WTC11 (cell line): ENCODE measurements around the gene RBM47. TPM values are rescaled to one million over a fixed set of nuclear protein-coding genes. Genes with fewer than 3 reads are reported as not detected.

Experiments used
- ATAC-seq: fragments of 200-7000 bp; cut with Tn5 transposase; 2 replicates; pipeline ENCODE4 v1.10.0; 2021; ENCODE audit warnings: mild to moderate bottlenecking, moderate library complexity
- CTCF ChIA-PET: fragments of 300-600 bp; sonication (Branson Sonifier 250); formaldehyde crosslinking; loops from one replicate; lab custom pipeline; 2021; ENCODE audit warnings: antibody characterized with exemption; lab: Charles Lee
- POLR2A ChIA-PET: fragments of 350-600 bp; sonication (Branson Sonifier 250); formaldehyde crosslinking; loops from one replicate; lab custom pipeline; 2021; ENCODE audit warnings: antibody characterized with exemption; lab: Charles Lee
- DNase-seq: peaks from one replicate; pipeline ENCODE4 v3.0.0; 2021; ENCODE audit warnings: low spot score
- H3K27ac Mint-ChIP-seq: 2 replicates; pipeline ENCODE4 v1.8.0; 2021; ENCODE audit warnings: mixed read lengths
- H3K27me3 Mint-ChIP-seq: 2 replicates; pipeline ENCODE4 v1.8.0; 2021; ENCODE audit warnings: low read depth, mild to moderate bottlenecking, moderate library complexity, mixed read lengths
- H3K36me3 Mint-ChIP-seq: 2 replicates; pipeline ENCODE4 v1.8.0; 2021; ENCODE audit warnings: mixed read lengths
- H3K4me1 Mint-ChIP-seq: 2 replicates; pipeline ENCODE4 v1.8.0; 2022; ENCODE audit warnings: mixed read lengths
- H3K4me3 Mint-ChIP-seq: 2 replicates; pipeline ENCODE4 v1.8.0; 2021; ENCODE audit warnings: mild to moderate bottlenecking, moderate library complexity, mixed read lengths
- H3K9me3 Mint-ChIP-seq: 2 replicates; pipeline ENCODE4 v1.8.0; 2021; ENCODE audit warnings: mixed read lengths
- E2F1 ChIP-seq: sonication (generic); formaldehyde crosslinking; IDR thresholded peaks from 2 replicates; pipeline ENCODE4 v1.8.0; 2022; ENCODE audit warnings: mild to moderate bottlenecking, missing genetic modification reagents
- E2F5 ChIP-seq: sonication (generic); formaldehyde crosslinking; IDR thresholded peaks from 2 replicates; pipeline ENCODE4 v1.8.1; 2022; ENCODE audit warnings: mild to moderate bottlenecking, moderate library complexity, missing genetic modification reagents
- FOXP1 ChIP-seq: sonication (generic); formaldehyde crosslinking; IDR thresholded peaks from 2 replicates; pipeline ENCODE4 v1.8.0; 2022; ENCODE audit warnings: missing genetic modification reagents, mild to moderate bottlenecking, moderate library complexity, borderline replicate concordance
- GABPB1 ChIP-seq: sonication (generic); formaldehyde crosslinking; IDR thresholded peaks from 2 replicates; pipeline ENCODE4 v1.8.1; 2023; ENCODE audit warnings: mild to moderate bottlenecking, missing genetic modification reagents
- GTF2I ChIP-seq: fragments of 250-450 bp; sonication (Bioruptor Pico); conservative IDR thresholded peaks from 2 replicates; pipeline ENCODE4 v1.4.0; 2021; ENCODE audit warnings: mild to moderate bottlenecking
- JAZF1 ChIP-seq: fragments of 250-450 bp; sonication (Bioruptor Pico); IDR thresholded peaks from 2 replicates; pipeline ENCODE4 v1.9.0; 2021; ENCODE audit warnings: moderate library complexity, mild to moderate bottlenecking, inconsistent platforms
- JUN ChIP-seq: sonication (generic); formaldehyde crosslinking; IDR thresholded peaks from 2 replicates; pipeline ENCODE4 v1.8.0; 2023; ENCODE audit warnings: mild to moderate bottlenecking, missing genetic modification reagents
- NFATC4 ChIP-seq: fragments of 250-450 bp; sonication (Bioruptor Pico); IDR thresholded peaks from 2 replicates; pipeline ENCODE4 v1.9.0; 2021; ENCODE audit warnings: mild to moderate bottlenecking
- NR3C1 ChIP-seq: sonication (generic); formaldehyde crosslinking; conservative IDR thresholded peaks from 2 replicates; pipeline ENCODE4 v1.8.1; 2023; ENCODE audit warnings: low read depth, mild to moderate bottlenecking, missing genetic modification reagents
- OVOL2 ChIP-seq: fragments of 250-450 bp; sonication (Bioruptor Pico); IDR thresholded peaks from 2 replicates; pipeline ENCODE4 v1.9.0; 2021; ENCODE audit warnings: mild to moderate bottlenecking, borderline replicate concordance
- TEAD4 ChIP-seq: sonication (generic); formaldehyde crosslinking; IDR thresholded peaks from 2 replicates; pipeline ENCODE4 v1.8.0; 2022; ENCODE audit warnings: mild to moderate bottlenecking, missing genetic modification reagents
- ZNF121 ChIP-seq: sonication (generic); formaldehyde crosslinking; IDR thresholded peaks from 2 replicates; pipeline ENCODE4 v1.8.0; 2023; ENCODE audit warnings: missing genetic modification reagents
- ZNF232 ChIP-seq: sonication (generic); formaldehyde crosslinking; IDR thresholded peaks from 2 replicates; pipeline ENCODE4 v1.8.0; 2022; ENCODE audit warnings: mild to moderate bottlenecking, missing genetic modification reagents
- ZNF425 ChIP-seq: fragments of 250-450 bp; sonication (Bioruptor Pico); conservative IDR thresholded peaks from 2 replicates; pipeline ENCODE4 v1.9.0; 2021; ENCODE audit warnings: mild to moderate bottlenecking
- total RNA-seq: library from RNA; stranded (reverse); gene quantifications from 3 replicates; pipeline ENCODE4 v1.2.3, GENCODE V29; 2021
- TF ChIP-seq, protein P1 (sequence below): sonication (generic); formaldehyde crosslinking; conservative IDR thresholded peaks from 2 replicates; pipeline ENCODE4 v1.8.1; 2023; ENCODE audit warnings: mild to moderate bottlenecking, low read depth, missing genetic modification reagents, moderate library complexity
- TF ChIP-seq, protein P2 (sequence below): fragments of 250-450 bp; sonication (Bioruptor Pico); IDR thresholded peaks from 2 replicates; pipeline ENCODE4 v1.9.0; 2021; ENCODE audit warnings: moderate library complexity, mild to moderate bottlenecking, inconsistent platforms, borderline replicate concordance
- TF ChIP-seq, protein P3 (sequence below): sonication (generic); formaldehyde crosslinking; IDR thresholded peaks from 2 replicates; pipeline ENCODE4 v1.8.1; 2022; ENCODE audit warnings: mild to moderate bottlenecking, missing genetic modification reagents, moderate library complexity, borderline replicate concordance
- TF ChIP-seq, protein P4 (sequence below): sonication (generic); formaldehyde crosslinking; IDR thresholded peaks from 2 replicates; pipeline ENCODE4 v1.8.1; 2023; ENCODE audit warnings: mild to moderate bottlenecking, moderate library complexity, missing genetic modification reagents

Gene RBM47
- total RNA-seq, 1 experiment from 2014 or later = 97.9 TPM

DNA sequence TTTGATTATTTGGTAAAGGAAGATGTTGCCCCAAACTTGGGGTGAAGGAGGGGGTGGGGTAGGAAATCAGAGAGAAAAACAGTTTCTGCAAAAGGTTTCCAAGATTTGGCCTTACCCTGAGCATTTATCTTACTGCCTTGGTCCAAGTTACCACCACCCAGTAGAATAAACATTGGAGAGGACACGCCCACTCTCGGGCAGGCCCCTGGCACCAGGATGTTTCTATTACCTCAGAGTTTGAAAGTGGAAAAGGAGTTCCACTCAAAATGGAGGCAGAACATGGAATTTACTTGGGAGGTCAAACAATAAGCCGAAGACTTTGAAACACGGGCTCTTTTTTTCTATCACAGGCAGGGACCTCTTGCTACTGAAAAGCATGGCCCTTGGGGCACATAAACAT, 180.8 kb downstream of the RBM47 start:
- no peaks in the 10 kb centered on the region for H3K27me3 Mint-ChIP-seq
- peaks cover 13% of the 10 kb centered on the region for H3K36me3 Mint-ChIP-seq
- DNase-seq (no peak), ATAC-seq (no peak)
- TF ChIP-seq ZNF121 (CRISPR knock-in tag) (no peak), JAZF1 (CRISPR knock-in tag) (no peak), NR3C1 (CRISPR knock-in tag) (no peak), E2F1 (CRISPR knock-in tag) (no peak), GABPB1 (no peak), TEAD4 (CRISPR knock-in tag) (no peak), GTF2I (CRISPR knock-in tag) (no peak), FOXP1 (CRISPR knock-in tag) (no peak), E2F5 (CRISPR knock-in tag) (no peak), ZNF425 (CRISPR knock-in tag) (no peak), ZNF232 (CRISPR knock-in tag) (no peak), NFATC4 (CRISPR knock-in tag) (no peak), JUN (CRISPR knock-in tag) (no peak), OVOL2 (CRISPR knock-in tag) (no peak)
- TF ChIP-seq, protein P1, sequence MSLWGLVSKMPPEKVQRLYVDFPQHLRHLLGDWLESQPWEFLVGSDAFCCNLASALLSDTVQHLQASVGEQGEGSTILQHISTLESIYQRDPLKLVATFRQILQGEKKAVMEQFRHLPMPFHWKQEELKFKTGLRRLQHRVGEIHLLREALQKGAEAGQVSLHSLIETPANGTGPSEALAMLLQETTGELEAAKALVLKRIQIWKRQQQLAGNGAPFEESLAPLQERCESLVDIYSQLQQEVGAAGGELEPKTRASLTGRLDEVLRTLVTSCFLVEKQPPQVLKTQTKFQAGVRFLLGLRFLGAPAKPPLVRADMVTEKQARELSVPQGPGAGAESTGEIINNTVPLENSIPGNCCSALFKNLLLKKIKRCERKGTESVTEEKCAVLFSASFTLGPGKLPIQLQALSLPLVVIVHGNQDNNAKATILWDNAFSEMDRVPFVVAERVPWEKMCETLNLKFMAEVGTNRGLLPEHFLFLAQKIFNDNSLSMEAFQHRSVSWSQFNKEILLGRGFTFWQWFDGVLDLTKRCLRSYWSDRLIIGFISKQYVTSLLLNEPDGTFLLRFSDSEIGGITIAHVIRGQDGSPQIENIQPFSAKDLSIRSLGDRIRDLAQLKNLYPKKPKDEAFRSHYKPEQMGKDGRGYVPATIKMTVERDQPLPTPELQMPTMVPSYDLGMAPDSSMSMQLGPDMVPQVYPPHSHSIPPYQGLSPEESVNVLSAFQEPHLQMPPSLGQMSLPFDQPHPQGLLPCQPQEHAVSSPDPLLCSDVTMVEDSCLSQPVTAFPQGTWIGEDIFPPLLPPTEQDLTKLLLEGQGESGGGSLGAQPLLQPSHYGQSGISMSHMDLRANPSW (CRISPR knock-in tag) = no peak
- TF ChIP-seq, protein P2, sequence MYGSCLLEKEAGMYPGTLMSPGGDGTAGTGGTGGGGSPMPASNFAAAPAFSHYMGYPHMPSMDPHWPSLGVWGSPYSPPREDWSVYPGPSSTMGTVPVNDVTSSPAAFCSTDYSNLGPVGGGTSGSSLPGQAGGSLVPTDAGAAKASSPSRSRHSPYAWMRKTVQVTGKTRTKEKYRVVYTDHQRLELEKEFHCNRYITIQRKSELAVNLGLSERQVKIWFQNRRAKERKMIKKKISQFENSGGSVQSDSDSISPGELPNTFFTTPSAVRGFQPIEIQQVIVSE (CRISPR knock-in tag) = no peak
- TF ChIP-seq, protein P3, sequence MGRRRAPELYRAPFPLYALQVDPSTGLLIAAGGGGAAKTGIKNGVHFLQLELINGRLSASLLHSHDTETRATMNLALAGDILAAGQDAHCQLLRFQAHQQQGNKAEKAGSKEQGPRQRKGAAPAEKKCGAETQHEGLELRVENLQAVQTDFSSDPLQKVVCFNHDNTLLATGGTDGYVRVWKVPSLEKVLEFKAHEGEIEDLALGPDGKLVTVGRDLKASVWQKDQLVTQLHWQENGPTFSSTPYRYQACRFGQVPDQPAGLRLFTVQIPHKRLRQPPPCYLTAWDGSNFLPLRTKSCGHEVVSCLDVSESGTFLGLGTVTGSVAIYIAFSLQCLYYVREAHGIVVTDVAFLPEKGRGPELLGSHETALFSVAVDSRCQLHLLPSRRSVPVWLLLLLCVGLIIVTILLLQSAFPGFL (CRISPR knock-in tag) = no peak
- TF ChIP-seq, protein P4, sequence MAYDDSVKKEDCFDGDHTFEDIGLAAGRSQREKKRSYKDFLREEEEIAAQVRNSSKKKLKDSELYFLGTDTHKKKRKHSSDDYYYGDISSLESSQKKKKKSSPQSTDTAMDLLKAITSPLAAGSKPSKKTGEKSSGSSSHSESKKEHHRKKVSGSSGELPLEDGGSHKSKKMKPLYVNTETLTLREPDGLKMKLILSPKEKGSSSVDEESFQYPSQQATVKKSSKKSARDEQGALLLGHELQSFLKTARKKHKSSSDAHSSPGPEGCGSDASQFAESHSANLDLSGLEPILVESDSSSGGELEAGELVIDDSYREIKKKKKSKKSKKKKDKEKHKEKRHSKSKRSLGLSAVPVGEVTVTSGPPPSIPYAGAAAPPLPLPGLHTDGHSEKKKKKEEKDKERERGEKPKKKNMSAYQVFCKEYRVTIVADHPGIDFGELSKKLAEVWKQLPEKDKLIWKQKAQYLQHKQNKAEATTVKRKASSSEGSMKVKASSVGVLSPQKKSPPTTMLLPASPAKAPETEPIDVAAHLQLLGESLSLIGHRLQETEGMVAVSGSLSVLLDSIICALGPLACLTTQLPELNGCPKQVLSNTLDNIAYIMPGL (CRISPR knock-in tag) = no peak
- ChIA-PET POLR2A (no interaction called here), CTCF (no interaction called here)
- peak overlapping the region; percentile 91 for H3K27ac Mint-ChIP-seq
- no peak overlapping the region for H3K4me3 Mint-ChIP-seq
- H3K4me1 Mint-ChIP-seq = peaks cover 40% of the 10 kb centered on the region
- H3K9me3 Mint-ChIP-seq = no peaks in the 10 kb centered on the region
